B cell (primary cell): ENCODE results near the gene BAG2. TPM values are rescaled to one million over a fixed set of nuclear protein-coding genes. Genes with fewer than 3 reads are reported as not detected.

Experiments
- ATAC-seq: fragments of 200-7000 bp; cut with Tn5 transposase; one replicate; pipeline ENCODE4 v1.10.0; 2021; ENCODE audit warnings: low read depth, mild to moderate bottlenecking, moderate number of reproducible peaks, moderate library complexity
- CTCF ChIA-PET: fragments of 350-600 bp; sonication (Branson Sonifier 250); formaldehyde crosslinking; loops from one replicate; lab custom pipeline; 2021; ENCODE audit warnings: antibody characterized with exemption, inconsistent platforms; lab: Charles Lee
- POLR2A ChIA-PET: fragments of 350-600 bp; sonication (Branson Sonifier 250); formaldehyde crosslinking; loops from one replicate; lab custom pipeline; 2021; ENCODE audit warnings: antibody characterized with exemption; lab: Charles Lee
- DNase-seq: peaks from one replicate; pipeline ENCODE4 v3.0.0; 2013
- H2AFZ ChIP-seq: 2 replicates; pipeline ENCODE4 v1.6.1; 2012; ENCODE audit warnings: mild to moderate bottlenecking, low read depth, low read length; ENCODE audit not compliant: insufficient read depth, poor library complexity, severe bottlenecking
- H3K27ac ChIP-seq, 2 donors: 1 replicate in 1 of 2; 2 replicates in 1 of 2; pipeline ENCODE4 v1.5.1; 2012 to 2013; ENCODE audit warnings: low read length in 2 of 2, mild to moderate bottlenecking in 2 of 2, moderate library complexity in 1 of 2
- H3K27me3 ChIP-seq, 4 experiments: fragments of 200-600 bp in 1 of 4; sonication (generic) in 1 of 4; replicated peaks in 1 of 4; 1 replicate in 2 of 4; 2 replicates in 2 of 4; pipeline versions ENCODE4 v1.6.1 to v1.7.0; 2013 to 2016; ENCODE audit warnings: low read length in 3 of 4, mild to moderate bottlenecking in 2 of 4, mixed read lengths in 1 of 4, moderate library complexity in 1 of 4; ENCODE audit not compliant: insufficient read depth in 4 of 4, control insufficient read depth in 3 of 4; ENCODE audit errors: control extremely low read depth in 1 of 4
- H3K36me3 ChIP-seq, 2 experiments: replicated peaks in 1 of 2; 1 replicate in 1 of 2; 2 replicates in 1 of 2; pipeline versions ENCODE4 v1.6.1 to v1.7.1; 2013; ENCODE audit warnings: low read length in 1 of 2; ENCODE audit not compliant: insufficient read depth in 2 of 2, control insufficient read depth in 1 of 2; ENCODE audit errors: control extremely low read depth in 1 of 2, extremely low read depth in 1 of 2
- H3K4me1 ChIP-seq, 2 donors: fragments of 200-600 bp in 1 of 2; sonication (generic) in 1 of 2; 1 replicate in 1 of 2; 2 replicates in 1 of 2; pipeline versions ENCODE4 v1.5.1 to v1.6.1; 2013 to 2017; ENCODE audit warnings: low read length in 2 of 2; ENCODE audit not compliant: control insufficient read depth in 2 of 2, insufficient read depth in 2 of 2
- H3K4me2 ChIP-seq: replicated peaks from 2 replicates; pipeline ENCODE3; 2012; ENCODE audit warnings: mild to moderate bottlenecking, low read depth, low read length; ENCODE audit not compliant: poor library complexity, severe bottlenecking
- H3K4me3 ChIP-seq, 5 experiments: fragments of 200-600 bp in 1 of 5; sonication (generic) in 1 of 5; 1 replicate in 3 of 5; 2 replicates in 2 of 5; pipeline versions ENCODE4 v1.5.1 to v1.7.0; 2011 to 2016; ENCODE audit warnings: low read length in 4 of 5, mild to moderate bottlenecking in 4 of 5, low read depth in 2 of 5, control low read depth in 1 of 5, moderate library complexity in 1 of 5; ENCODE audit not compliant: insufficient read depth in 1 of 5; ENCODE audit errors: control extremely low read depth in 1 of 5, extremely low read depth in 1 of 5
- H3K79me2 ChIP-seq: fragments of 200-600 bp; sonication (generic); one replicate; pipeline ENCODE4 v1.6.0; 2016; ENCODE audit warnings: low read length; ENCODE audit not compliant: control insufficient read depth, insufficient read depth
- H3K9ac ChIP-seq: fragments of 200-600 bp; sonication (generic); 2 replicates; pipeline ENCODE4 v1.6.1; 2017; ENCODE audit warnings: mild to moderate bottlenecking, low read length, moderate library complexity
- H3K9me3 ChIP-seq, 3 donors: one replicate each; pipeline versions ENCODE4 v1.6.1 to v1.7.1; 2013; ENCODE audit warnings: low read length in 2 of 3; ENCODE audit not compliant: control insufficient read depth in 2 of 3, insufficient read depth in 1 of 3; ENCODE audit errors: control extremely low read depth in 1 of 3
- H4K20me1 ChIP-seq: 2 replicates; pipeline ENCODE4 v1.6.0; 2012; ENCODE audit warnings: mild to moderate bottlenecking, low read length; ENCODE audit not compliant: insufficient read depth, control insufficient read depth, poor library complexity, severe bottlenecking
- H3K27ac Mint-ChIP-seq: one replicate; pipeline ENCODE4 v1.8.0; 2021; ENCODE audit warnings: mixed read lengths
- H3K27me3 Mint-ChIP-seq: one replicate; pipeline ENCODE4 v1.8.0; 2021; ENCODE audit warnings: mixed read lengths
- H3K4me1 Mint-ChIP-seq: one replicate; pipeline ENCODE4 v1.8.0; 2021; ENCODE audit warnings: mixed read lengths
- H3K4me3 Mint-ChIP-seq: one replicate; pipeline ENCODE4 v1.8.0; 2021; ENCODE audit warnings: mixed read lengths
- H3K9me3 Mint-ChIP-seq: one replicate; pipeline ENCODE4 v1.8.0; 2022; ENCODE audit warnings: mixed read lengths; ENCODE audit not compliant: insufficient read depth
- EZH2 ChIP-seq: IDR thresholded peaks from 2 replicates; pipeline ENCODE4 v1.6.1; 2012; ENCODE audit warnings: borderline replicate concordance, low read depth, mild to moderate bottlenecking, moderate library complexity, low read length; ENCODE audit not compliant: insufficient read depth, poor library complexity, severe bottlenecking
- WGBS: methylation state at CpG from one replicate; pipeline ENCODE4 v1.1.5; 2013; ENCODE audit warnings: missing lambda C conversion rate; ENCODE audit not compliant: insufficient coverage; 5-methylcytosine and 5-hydroxymethylcytosine counted together
- intact Hi-C: fragments of 100-400 bp; cut with micrococcal nuclease; formaldehyde crosslinking; loops from one replicate; pipeline ENCODE4 v1.10.0; 2022
- polyA plus RNA-seq: library from polyadenylated mRNA; depleted of rRNA; stranded (reverse); fragments of >200 nt; gene quantifications from 2 replicates; pipeline ENCODE4 v1.2.3, GENCODE V29; 2012
- total RNA-seq, 2 donors: library from RNA; stranded (reverse); fragments of 120-200 nt in 1 of 2; gene quantifications; 1 replicate in 1 of 2; 2 replicates in 1 of 2; pipeline versions ENCODE4 v1.2.3 to v1.2.4, GENCODE V29; 2013 to 2022
- TF ChIP-seq, protein P1 (sequence below): fragments of 200-600 bp; IDR thresholded peaks from one replicate; pipeline ENCODE4 v1.8.0; 2022; ENCODE audit warnings: antibody characterized with exemption, mild to moderate bottlenecking

Gene BAG2
- total and polyA plus RNA-seq, 2 donors (not counting 1 experiment from before 2014, with no cell fraction given), result 1.5 to 4.7 TPM

GRCh38 chr6:57190140-57190539 lies 18.0 kb downstream of the BAG2 start:
- Histone ChIP-seq H3K4me1 (no peaks in the 10 kb centered on the region), H3K4me3 (no peak overlapping the region), H3K36me3 (peaks cover 0 to 3% of the 10 kb centered on the region in 2 experiments), H4K20me1 (no peaks in the 10 kb centered on the region), H3K9ac (no peak overlapping the region), H2AFZ (no peak overlapping the region), H3K79me2 (no peaks in the 10 kb centered on the region), H3K4me2 (no peak overlapping the region), H3K9me3 (no peaks in the 10 kb centered on the region), H3K27ac (no peak overlapping the region), H3K27me3 (no peaks in the 10 kb centered on the region)
- POLR2A ChIA-PET, result no interaction called here
- Mint-ChIP-seq H3K27me3 (no peaks in the 10 kb centered on the region), H3K27ac (no peak overlapping the region), H3K4me1 (no peaks in the 10 kb centered on the region), H3K4me3 (no peak overlapping the region), H3K9me3 (no peaks in the 10 kb centered on the region)
- WGBS, result no CpG with 5 or more reads among the region's 2 CpGs
- CTCF ChIA-PET, result interaction anchor here (1.5 kb wide), 1 partner anchor 126 kb away, joined by 5 read pairs; no protein-coding TSS in a partner anchor
- TF ChIP-seq, protein P1, sequence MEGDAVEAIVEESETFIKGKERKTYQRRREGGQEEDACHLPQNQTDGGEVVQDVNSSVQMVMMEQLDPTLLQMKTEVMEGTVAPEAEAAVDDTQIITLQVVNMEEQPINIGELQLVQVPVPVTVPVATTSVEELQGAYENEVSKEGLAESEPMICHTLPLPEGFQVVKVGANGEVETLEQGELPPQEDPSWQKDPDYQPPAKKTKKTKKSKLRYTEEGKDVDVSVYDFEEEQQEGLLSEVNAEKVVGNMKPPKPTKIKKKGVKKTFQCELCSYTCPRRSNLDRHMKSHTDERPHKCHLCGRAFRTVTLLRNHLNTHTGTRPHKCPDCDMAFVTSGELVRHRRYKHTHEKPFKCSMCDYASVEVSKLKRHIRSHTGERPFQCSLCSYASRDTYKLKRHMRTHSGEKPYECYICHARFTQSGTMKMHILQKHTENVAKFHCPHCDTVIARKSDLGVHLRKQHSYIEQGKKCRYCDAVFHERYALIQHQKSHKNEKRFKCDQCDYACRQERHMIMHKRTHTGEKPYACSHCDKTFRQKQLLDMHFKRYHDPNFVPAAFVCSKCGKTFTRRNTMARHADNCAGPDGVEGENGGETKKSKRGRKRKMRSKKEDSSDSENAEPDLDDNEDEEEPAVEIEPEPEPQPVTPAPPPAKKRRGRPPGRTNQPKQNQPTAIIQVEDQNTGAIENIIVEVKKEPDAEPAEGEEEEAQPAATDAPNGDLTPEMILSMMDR, result no peak
- TF ChIP-seq EZH2, result no peak
- intact Hi-C loops, result no loop called here
- no peak for ATAC-seq
- DNase-seq, result no peak

DNA sequence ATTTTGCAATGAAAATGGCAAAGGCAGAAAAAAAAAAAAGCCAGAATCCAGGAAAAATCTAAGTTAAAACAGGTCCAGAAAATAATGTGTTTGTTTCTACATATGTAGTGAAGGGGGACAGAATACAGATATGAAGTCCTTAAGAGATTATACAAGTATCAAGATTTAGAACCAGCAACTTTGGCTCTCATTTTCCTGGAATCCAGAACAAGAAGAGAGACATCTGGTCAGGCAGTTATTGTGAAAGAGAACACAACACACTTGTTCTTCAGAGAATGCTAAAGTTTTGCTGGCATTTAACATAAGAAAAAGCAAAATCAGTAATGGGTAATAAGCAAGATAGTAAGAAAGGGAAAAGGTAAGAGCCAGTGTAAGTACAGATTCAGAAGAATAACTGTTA lies 21.1 kb downstream of the BAG2 start:
- Histone ChIP-seq H2AFZ (no peak overlapping the region), H3K9ac (no peak overlapping the region), H4K20me1 (no peaks in the 10 kb centered on the region), H3K4me3 (no peak overlapping the region), H3K36me3 (peaks cover 0 to 3% of the 10 kb centered on the region in 2 experiments), H3K27me3 (no peaks in the 10 kb centered on the region), H3K4me1 (no peaks in the 10 kb centered on the region), H3K79me2 (no peaks in the 10 kb centered on the region), H3K27ac (no peak overlapping the region), H3K9me3 (no peaks in the 10 kb centered on the region), H3K4me2 (no peak overlapping the region)
- ATAC-seq, result no peak
- Mint-ChIP-seq H3K27ac (no peak overlapping the region), H3K27me3 (no peaks in the 10 kb centered on the region), H3K9me3 (no peaks in the 10 kb centered on the region), H3K4me1 (no peaks in the 10 kb centered on the region), H3K4me3 (no peak overlapping the region)
- no peak for TF ChIP-seq EZH2
- TF ChIP-seq, protein P1, result no peak
- ChIA-PET CTCF (no interaction called here), POLR2A (no interaction called here)
- intact Hi-C loops, result no loop called here
- no peak for DNase-seq
